HK-2 (cell line): ENCODE results near the gene APOO.
"Not testable (repeated sequence)": the region's sequence is repeated elsewhere in the genome, so short reads cannot be mapped to it uniquely, and the experiment has no call there.

ENCODE experiments used
- DNase-seq: peaks from one replicate; pipeline ENCODE4 v3.0.0-alpha.2; 2018; ENCODE audit not compliant: unreplicated experiment

Gene APOO

GRCh38 chrX:23859238-23859637, 48.5 kb downstream of the APOO start:
- DNase-seq, result not testable (repeated sequence)

- no peak for DNase-seq
Measured at GRCh38 chrX:23857935-23858334, 49.8 kb downstream of the APOO start.

- DNase-seq, result no peak
Measured at GRCh38 chrX:23857363-23857762, 50.4 kb downstream of the APOO start.

GRCh38 chrX:23855569-23855968, 52.2 kb downstream of the APOO start:
- DNase-seq, result no peak

GRCh38 chrX:23854945-23855344, 52.8 kb downstream of the APOO start:
- DNase-seq, result no peak

GRCh38 chrX:23854122-23854521, 53.6 kb downstream of the APOO start:
- no peak for DNase-seq

- no peak for DNase-seq
Measured at GRCh38 chrX:23851544-23851943, 56.2 kb downstream of the APOO start.

GRCh38 chrX:23849241-23849640, 58.5 kb downstream of the APOO start:
- DNase-seq, result no peak

- no peak for DNase-seq
Measured at GRCh38 chrX:23845351-23845817, 62.4 kb downstream of the APOO start.

- DNase-seq, result no peak
Measured at GRCh38 chrX:23844502-23845138, 63.1 kb downstream of the APOO start.

- no peak for DNase-seq
Measured at GRCh38 chrX:23841847-23842522, 65.8 kb downstream of the APOO start.

GRCh38 chrX:23840674-23841073, 67.1 kb downstream of the APOO start:
- no peak for DNase-seq

GRCh38 chrX:23838953-23839352, 68.8 kb downstream of the APOO start:
- no peak for DNase-seq

- no peak for DNase-seq
Measured at GRCh38 chrX:23832721-23833120, 75.0 kb downstream of the APOO start.

GRCh38 chrX:23828881-23829280, 78.9 kb downstream of the APOO start:
- DNase-seq, result no peak

GRCh38 chrX:23826653-23827052, 81.1 kb downstream of the APOO start:
- no peak for DNase-seq

- no peak for DNase-seq
Measured at GRCh38 chrX:23826216-23826615, 81.5 kb downstream of the APOO start.

GRCh38 chrX:23825675-23826074, 82.1 kb downstream of the APOO start:
- no peak for DNase-seq

GRCh38 chrX:23822841-23823240, 84.9 kb downstream of the APOO start:
- no peak for DNase-seq

- DNase-seq, result no peak
Measured at GRCh38 chrX:23822397-23822796, 85.3 kb downstream of the APOO start.

GRCh38 chrX:23821847-23822246, 85.9 kb downstream of the APOO start:
- DNase-seq, result no peak

- no peak for DNase-seq
Measured at GRCh38 chrX:23820235-23820782, 87.4 kb downstream of the APOO start.
